NT2/D1 (cell line): ENCODE measurements around the gene NTF3.

Experiments used
- SUZ12 ChIP-seq: IDR thresholded peaks from 2 replicates; pipeline ENCODE4 v1.6.1; 2011; ENCODE audit not compliant: insufficient read length, insufficient read depth; ENCODE audit errors: extremely low read depth
- YY1 ChIP-seq: IDR thresholded peaks from 2 replicates; pipeline ENCODE4 v1.6.1; 2011; ENCODE audit not compliant: insufficient read length, insufficient read depth
- ZNF274 ChIP-seq: IDR thresholded peaks from 2 replicates; pipeline ENCODE4 v1.6.1; 2011; ENCODE audit warnings: mild to moderate bottlenecking, low read depth, low read length

- TF ChIP-seq SUZ12, result no peak
- TF ChIP-seq YY1, result no peak
- no peak for TF ChIP-seq ZNF274
These were observed 92.3 kb downstream of the NTF3 start for GRCh38 chr12:5524116-5524768.
